IMR-90 (cell line): Measurements from ENCODE around the gene CDH26. TPM values are rescaled to one million over a fixed set of nuclear protein-coding genes. Genes with fewer than 3 reads are reported as not detected.

ENCODE experiments used
- ATAC-seq: fragments of 200-7000 bp; cut with Tn5 transposase; 2 replicates; pipeline ENCODE4 v1.9.1; 2020; ENCODE audit warnings: low read depth, mild to moderate bottlenecking, moderate library complexity
- BruUV-seq: library from RNA; stranded (reverse); fragments of 400-500 nt; replicated peaks from 2 replicates; lab custom pipeline; 2021; lab: Mats Ljungman, UMichigan
- CTCF ChIA-PET: fragments of 300-600 bp; formaldehyde crosslinking; extraction: SDS; loops from one replicate; lab custom pipeline; 2021; ENCODE audit warnings: antibody characterized with exemption; lab: Yijun Ruan, JAX
- POLR2A ChIA-PET: fragments of 300-600 bp; sonication (Branson Sonifier 250); formaldehyde crosslinking; loops from one replicate; lab custom pipeline; 2022; ENCODE audit warnings: antibody characterized with exemption; ENCODE audit not compliant: unreplicated experiment; lab: Charles Lee
- DNase-seq: peaks from one replicate; pipeline ENCODE4 v3.0.0; 2013
- H2AFZ ChIP-seq: replicated peaks from 2 replicates; pipeline ENCODE3; 2013; ENCODE audit warnings: low read length, mild to moderate bottlenecking; ENCODE audit not compliant: poor library complexity
- H2AK5ac ChIP-seq: 2 replicates; pipeline ENCODE4 v1.6.1; 2013; ENCODE audit warnings: low read depth, low read length, inconsistent platforms
- H2AK9ac ChIP-seq: replicated peaks from 2 replicates; pipeline ENCODE3; 2013; ENCODE audit warnings: mild to moderate bottlenecking, low read depth, low read length, moderate library complexity; ENCODE audit not compliant: poor library complexity
- H2BK120ac ChIP-seq: 2 replicates; pipeline ENCODE4 v1.6.1; 2013; ENCODE audit warnings: low read depth, low read length, inconsistent platforms
- H2BK15ac ChIP-seq: 3 replicates; pipeline ENCODE4 v1.6.1; 2013; ENCODE audit warnings: low read depth, low read length, inconsistent platforms
- H2BK20ac ChIP-seq: 2 replicates; pipeline ENCODE4 v1.6.1; 2013; ENCODE audit warnings: low read depth, mild to moderate bottlenecking, inconsistent platforms, low read length, moderate library complexity
- H2BK5ac ChIP-seq: 2 replicates; pipeline ENCODE4 v1.6.1; 2013; ENCODE audit warnings: mild to moderate bottlenecking, low read depth, low read length, inconsistent platforms; ENCODE audit not compliant: poor library complexity, severe bottlenecking
- H3K14ac ChIP-seq: replicated peaks from 2 replicates; pipeline ENCODE4 v1.6.1; 2013; ENCODE audit warnings: low read depth, low read length, inconsistent platforms
- H3K18ac ChIP-seq: 2 replicates; pipeline ENCODE4 v1.6.1; 2013; ENCODE audit warnings: low read depth, low read length, control low read depth
- H3K23ac ChIP-seq: 2 replicates; pipeline ENCODE4 v1.6.1; 2013; ENCODE audit warnings: low read depth, low read length, inconsistent platforms
- H3K27ac ChIP-seq: 2 replicates; pipeline ENCODE4 v1.5.1; 2013; ENCODE audit warnings: mild to moderate bottlenecking, control low read depth, low read length; ENCODE audit not compliant: insufficient read depth
- H3K27me3 ChIP-seq: 2 replicates; pipeline ENCODE4 v1.6.1; 2013; ENCODE audit warnings: low read length; ENCODE audit not compliant: control insufficient read depth, insufficient read depth
- H3K36me3 ChIP-seq: 2 replicates; pipeline ENCODE4 v1.6.1; 2013; ENCODE audit warnings: low read length, mixed read lengths; ENCODE audit not compliant: control insufficient read depth, insufficient read depth
- H3K4ac ChIP-seq: 2 replicates; pipeline ENCODE4 v1.6.1; 2013; ENCODE audit warnings: low read depth, low read length, inconsistent platforms
- H3K4me1 ChIP-seq: 2 replicates; pipeline ENCODE4 v1.6.1; 2013; ENCODE audit warnings: low read length, mixed read lengths; ENCODE audit not compliant: control insufficient read depth, insufficient read depth
- H3K4me2 ChIP-seq: 2 replicates; pipeline ENCODE4 v1.6.1; 2013; ENCODE audit warnings: low read depth, mild to moderate bottlenecking, control low read depth, low read length, moderate library complexity
- H3K4me3 ChIP-seq: 2 replicates; pipeline ENCODE4 v1.5.1; 2013; ENCODE audit warnings: low read depth, mild to moderate bottlenecking, control low read depth, low read length, moderate library complexity; ENCODE audit not compliant: insufficient read depth
- H3K56ac ChIP-seq: 2 replicates; pipeline ENCODE4 v1.6.1; 2013; ENCODE audit warnings: low read length, inconsistent platforms; ENCODE audit not compliant: insufficient read depth; ENCODE audit errors: extremely low read depth
- H3K79me1 ChIP-seq, 2 experiments: 2 replicates each; pipeline ENCODE4 v1.6.1; 2013; ENCODE audit warnings: low read length in 2 of 2, inconsistent platforms in 1 of 2, low read depth in 1 of 2
- H3K9ac ChIP-seq: 2 replicates; pipeline ENCODE4 v1.6.1; 2013; ENCODE audit warnings: low read depth, low read length, control low read depth
- H3K9me1 ChIP-seq: 2 replicates; pipeline ENCODE4 v1.6.1; 2013; ENCODE audit warnings: low read length, inconsistent platforms; ENCODE audit not compliant: insufficient read depth
- H3K9me3 ChIP-seq: 2 replicates; pipeline ENCODE4 v1.6.1; 2013; ENCODE audit warnings: low read length; ENCODE audit not compliant: control insufficient read depth, insufficient read depth
- H4K20me1 ChIP-seq: 2 replicates; pipeline ENCODE4 v1.6.1; 2013; ENCODE audit warnings: low read length, inconsistent platforms; ENCODE audit not compliant: insufficient read depth
- H4K5ac ChIP-seq: 2 replicates; pipeline ENCODE4 v1.6.1; 2013; ENCODE audit warnings: mild to moderate bottlenecking, low read depth, low read length, control low read depth
- H4K8ac ChIP-seq, 2 experiments: 2 replicates each; pipeline ENCODE4 v1.6.1; 2013; ENCODE audit warnings: low read depth in 2 of 2, low read length in 2 of 2, control low read depth in 1 of 2, inconsistent platforms in 1 of 2
- H4K91ac ChIP-seq: 2 replicates; pipeline ENCODE4 v1.6.1; 2013; ENCODE audit warnings: low read depth, low read length, inconsistent platforms; ENCODE audit not compliant: insufficient read depth
- BHLHE40 ChIP-seq: fragments of 150-350 bp; IDR thresholded peaks from 2 replicates; pipeline ENCODE4 v1.6.1; 2016; ENCODE audit warnings: mild to moderate bottlenecking, low read depth, low read length
- CEBPB ChIP-seq: IDR thresholded peaks from 2 replicates; pipeline ENCODE4 v1.6.1; 2012; ENCODE audit warnings: low read depth, low read length, improper control_type of control experiment
- CHD1 ChIP-seq: IDR thresholded peaks from 2 replicates; pipeline ENCODE4 v1.6.1; 2012; ENCODE audit warnings: low read depth, low read length, improper control_type of control experiment
- CTCF ChIP-seq: conservative IDR thresholded peaks from 2 replicates; pipeline ENCODE4 v1.5.1; 2012; ENCODE audit warnings: mild to moderate bottlenecking, low read depth, low read length, improper control_type of control experiment
- FOS ChIP-seq: fragments of 150-350 bp; IDR thresholded peaks from 2 replicates; pipeline ENCODE4 v1.6.1; 2016; ENCODE audit warnings: low read depth, low read length
- MAFK ChIP-seq: IDR thresholded peaks from 2 replicates; pipeline ENCODE4 v1.6.1; 2012; ENCODE audit warnings: low read depth, low read length, improper control_type of control experiment
- MAZ ChIP-seq: IDR thresholded peaks from 2 replicates; pipeline ENCODE4 v1.6.1; 2012; ENCODE audit warnings: low read depth, mild to moderate bottlenecking, low read length, improper control_type of control experiment, moderate library complexity, borderline replicate concordance
- MXI1 ChIP-seq: IDR thresholded peaks from 2 replicates; pipeline ENCODE4 v1.6.1; 2012; ENCODE audit warnings: low read depth, mild to moderate bottlenecking, low read length, moderate library complexity, borderline replicate concordance
- NFE2L2 ChIP-seq: fragments of 150-350 bp; IDR thresholded peaks from 2 replicates; pipeline ENCODE4 v1.6.1; 2016; ENCODE audit warnings: low read depth, mild to moderate bottlenecking, low read length
- POLR2A ChIP-seq: IDR thresholded peaks from 2 replicates; pipeline ENCODE4 v1.6.1; 2012; ENCODE audit warnings: mild to moderate bottlenecking, low read depth, low read length
- RAD21 ChIP-seq: IDR thresholded peaks from 2 replicates; pipeline ENCODE4 v1.6.1; 2012; ENCODE audit warnings: low read length, improper control_type of control experiment
- RCOR1 ChIP-seq: IDR thresholded peaks from 2 replicates; pipeline ENCODE4 v1.6.1; 2012; ENCODE audit warnings: mild to moderate bottlenecking, low read length, improper control_type of control experiment; ENCODE audit not compliant: insufficient replicate concordance
- RFX5 ChIP-seq: IDR thresholded peaks from 2 replicates; pipeline ENCODE4 v1.8.0; 2012; ENCODE audit warnings: low read depth, mild to moderate bottlenecking, low read length, moderate library complexity
- SMC3 ChIP-seq: fragments of 150-350 bp; IDR thresholded peaks from 2 replicates; pipeline ENCODE4 v1.6.1; 2016; ENCODE audit warnings: low read depth, mild to moderate bottlenecking, antibody characterized with exemption, low read length, moderate library complexity
- USF2 ChIP-seq: fragments of 150-350 bp; IDR thresholded peaks from 2 replicates; pipeline ENCODE4 v1.6.1; 2017; ENCODE audit warnings: mild to moderate bottlenecking, antibody characterized with exemption, low read length, low read depth
- WGBS, 2 experiments: methylation state at CpG; one replicate each; pipeline versions ENCODE4 v1.1.5 to v1.1.7; 2013; ENCODE audit warnings: missing lambda C conversion rate in 2 of 2; ENCODE audit not compliant: insufficient read length in 1 of 2; ENCODE audit errors: extremely low coverage in 2 of 2; 5-methylcytosine and 5-hydroxymethylcytosine counted together
- dilution Hi-C: fragments of 300-500 bp; cut with HindIII; formaldehyde crosslinking; loops from one replicate; pipeline ENCODE4 v1.14.3; 2018; ENCODE audit warnings: low sequenced_read_pairs; ENCODE audit not compliant: unreplicated experiment
- in situ Hi-C: fragments of 300-500 bp; cut with MboI; formaldehyde crosslinking; loops from 3 replicates; pipeline ENCODE4 v1.14.3; 2019; ENCODE audit warnings: low sequenced_read_pairs, inconsistent platforms, mixed read lengths
- intact Hi-C: fragments of 100-400 bp; cut with micrococcal nuclease; formaldehyde crosslinking; loops from 2 replicates; pipeline ENCODE4 v1.10.0; 2022
- polyA plus RNA-seq, 3 experiments: library from polyadenylated mRNA; depleted of rRNA; stranded (reverse); fragments of >200 nt; gene quantifications; 2 replicates each; pipeline ENCODE4 v1.2.3, GENCODE V29; 2012; ENCODE audit warnings: low replicate concordance in 1 of 3
- total RNA-seq: library from RNA; depleted of rRNA; stranded (reverse); fragments of >200 nt; gene quantifications from 2 replicates; pipeline ENCODE4 v1.2.3, GENCODE V29; 2012
- TF ChIP-seq, protein P1 (sequence below): fragments of 150-350 bp; IDR thresholded peaks from 2 replicates; pipeline ENCODE4 v1.6.1; 2016; ENCODE audit warnings: low read depth, mild to moderate bottlenecking, low read length, moderate library complexity, borderline replicate concordance

The CDH26 gene
- total and polyA plus RNA-seq, 2 of the 4 experiments (the other 2 are of a cell fraction), result not detected

DNA sequence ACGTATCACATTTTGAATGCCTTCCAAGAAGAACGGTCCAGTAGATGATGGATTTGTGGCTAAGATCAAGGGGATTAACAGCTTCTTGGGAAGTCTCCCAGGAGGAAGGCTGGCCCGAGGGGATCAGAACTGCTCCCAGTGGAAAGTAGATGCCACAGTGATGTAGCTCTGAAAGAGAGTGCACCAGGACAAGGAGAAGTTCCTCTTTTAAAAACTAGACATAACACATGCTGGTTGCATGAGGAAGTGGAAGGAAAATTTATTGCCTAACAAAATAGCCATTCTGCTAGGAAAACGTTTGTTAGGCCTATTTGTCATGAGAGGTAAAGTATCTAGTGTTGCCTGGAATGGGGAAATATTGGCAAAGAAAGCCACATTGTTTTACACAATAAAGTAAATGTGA is 87.8 kb downstream of the CDH26 start:
- H3K9me1 ChIP-seq, result peaks cover 4% of the 10 kb centered on the region; the same call in 1 of the 2 replicates
- no peaks in the 10 kb centered on the region for H3K79me1 ChIP-seq
- H2BK120ac ChIP-seq, result no peak overlapping the region; the same call in 1 of the 2 replicates
- BruUV-seq, result no TSS peak
- TF ChIP-seq RFX5 (no peak), FOS (no peak), BHLHE40 (no peak), SMC3 (no peak), CTCF (no peak), MAZ (no peak), POLR2A (no peak), NFE2L2 (no peak), MAFK (no peak), USF2 (no peak), RAD21 (no peak), RCOR1 (no peak), MXI1 (no peak), CHD1 (no peak), CEBPB (no peak)
- TF ChIP-seq, protein P1, sequence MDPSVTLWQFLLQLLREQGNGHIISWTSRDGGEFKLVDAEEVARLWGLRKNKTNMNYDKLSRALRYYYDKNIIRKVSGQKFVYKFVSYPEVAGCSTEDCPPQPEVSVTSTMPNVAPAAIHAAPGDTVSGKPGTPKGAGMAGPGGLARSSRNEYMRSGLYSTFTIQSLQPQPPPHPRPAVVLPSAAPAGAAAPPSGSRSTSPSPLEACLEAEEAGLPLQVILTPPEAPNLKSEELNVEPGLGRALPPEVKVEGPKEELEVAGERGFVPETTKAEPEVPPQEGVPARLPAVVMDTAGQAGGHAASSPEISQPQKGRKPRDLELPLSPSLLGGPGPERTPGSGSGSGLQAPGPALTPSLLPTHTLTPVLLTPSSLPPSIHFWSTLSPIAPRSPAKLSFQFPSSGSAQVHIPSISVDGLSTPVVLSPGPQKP, result no peak
- no peak overlapping the region for H4K5ac ChIP-seq
- no peak overlapping the region; the same call in 1 of the 2 replicates for H3K56ac ChIP-seq
- H3K4me1 ChIP-seq, result peaks cover 23% of the 10 kb centered on the region
- H3K14ac ChIP-seq, result 0 out of 2 replicates have a peak overlapping the region, but pooled peaks have one; percentile 5
- H2BK5ac ChIP-seq, result peak overlapping the region; percentile 31
- ChIA-PET CTCF (no interaction called here), POLR2A (no interaction called here)
- peak overlapping the region; percentile 65 for H2AFZ ChIP-seq
- no peaks in the 10 kb centered on the region for H4K20me1 ChIP-seq
- H3K4me3 ChIP-seq, result no peak overlapping the region
- 10% methylated on average over 2 of the region's 4 CpGs; no CpG with 5 or more reads in 1 of the 2 experiments for WGBS, 2 experiments
- in situ Hi-C loops, result no loop called here
- H3K23ac ChIP-seq, result no peak overlapping the region
- no peak overlapping the region; a peak in 1 of 4 replicates for H4K8ac ChIP-seq
- H4K91ac ChIP-seq, result no peak overlapping the region
- H3K9me3 ChIP-seq, result no peaks in the 10 kb centered on the region
- no peak overlapping the region for H2AK5ac ChIP-seq
- H2BK20ac ChIP-seq, result peak overlapping the region; percentile 53; the same call in 1 of the 2 replicates
- H3K9ac ChIP-seq, result no peak overlapping the region
- intact Hi-C loops, result no loop called here
- no peak overlapping the region for H3K4ac ChIP-seq
- H2BK15ac ChIP-seq, result 0 out of 3 replicates have a peak overlapping the region, but pooled peaks have one; percentile 5
- peak; percentile 72 for DNase-seq
- H3K27me3 ChIP-seq, result no peaks in the 10 kb centered on the region; the same call in 1 of the 2 replicates
- dilution Hi-C loops, result no loop called here
- no peak overlapping the region for H2AK9ac ChIP-seq
- H3K18ac ChIP-seq, result peak overlapping the region; percentile 50; the same call in 1 of the 2 replicates
- H3K27ac ChIP-seq, result no peak overlapping the region
- peak overlapping the region; percentile 27; the same call in 1 of the 2 replicates for H3K4me2 ChIP-seq
- peak; percentile 69 for ATAC-seq
- no peaks in the 10 kb centered on the region for H3K36me3 ChIP-seq
